H1 (cell line): Measurements from ENCODE around the gene NOL3. TPM values are rescaled to one million over a fixed set of nuclear protein-coding genes. Genes with fewer than 3 reads are reported as not detected.

ENCODE experiments used
- CTCF ChIA-PET: fragments of 300-600 bp; sonication (Branson Sonifier 250); formaldehyde crosslinking; loops from one replicate; lab custom pipeline; 2021; ENCODE audit not compliant: partially characterized antibody; lab: Charles Lee
- POLR2A ChIA-PET: fragments of 300-600 bp; sonication (Branson Sonifier 250); formaldehyde crosslinking; loops from one replicate; lab custom pipeline; 2021; ENCODE audit warnings: inconsistent platforms; ENCODE audit not compliant: partially characterized antibody; lab: Charles Lee
- DNase-seq, 2 experiments: peaks; one replicate each; pipeline versions ENCODE4 v3.0.0 to v3.0.0-alpha.2; 2010 to 2022; ENCODE audit warnings: low spot score in 2 of 2, low read depth in 1 of 2, mixed read lengths in 1 of 2
- FAIRE-seq: peaks from 2 replicates; lab custom pipeline; 2011; peaks lifted over from hg19 to GRCh38; lab: Jason Lieb, UNC
- H2AFZ ChIP-seq: 2 replicates; pipeline ENCODE4 v1.8.1; 2012; ENCODE audit warnings: low read length, inconsistent platforms
- H2AK5ac ChIP-seq: 2 replicates; pipeline ENCODE4 v1.6.1; 2013; ENCODE audit warnings: low read depth, low read length
- H2BK120ac ChIP-seq: replicated peaks from 2 replicates; pipeline ENCODE3; 2013; ENCODE audit warnings: low read depth, low read length, inconsistent platforms
- H2BK12ac ChIP-seq: 2 replicates; pipeline ENCODE4 v1.6.1; 2013; ENCODE audit warnings: low read depth, low read length
- H2BK15ac ChIP-seq: 2 replicates; pipeline ENCODE4 v1.6.1; 2013; ENCODE audit warnings: low read length
- H2BK20ac ChIP-seq: 2 replicates; pipeline ENCODE4 v1.6.1; 2013; ENCODE audit warnings: low read length
- H2BK5ac ChIP-seq: 2 replicates; pipeline ENCODE4 v1.6.1; 2013; ENCODE audit warnings: low read depth, low read length
- H3K14ac ChIP-seq: 2 replicates; pipeline ENCODE4 v1.6.1; 2013; ENCODE audit warnings: inconsistent platforms; ENCODE audit not compliant: insufficient read length
- H3K18ac ChIP-seq: 2 replicates; pipeline ENCODE4 v1.6.1; 2013; ENCODE audit warnings: low read length; ENCODE audit errors: extremely low read depth
- H3K23ac ChIP-seq: 2 replicates; pipeline ENCODE4 v1.6.1; 2013; ENCODE audit warnings: inconsistent platforms; ENCODE audit not compliant: insufficient read length
- H3K23me2 ChIP-seq: 2 replicates; pipeline ENCODE4 v1.6.1; 2013; ENCODE audit warnings: low read depth, low read length
- H3K27ac ChIP-seq: 2 replicates; pipeline ENCODE4 v1.6.1; 2011; ENCODE audit warnings: low read depth, low read length, inconsistent platforms
- H3K27me3 ChIP-seq, 4 experiments: replicated peaks in 1 of 4; 1 replicate in 1 of 4; 2 replicates in 3 of 4; pipeline versions ENCODE4 v1.6.1 to v1.8.1; 2011 to 2013; ENCODE audit warnings: low read length in 3 of 4, mild to moderate bottlenecking in 3 of 4, inconsistent platforms in 2 of 4, mixed read lengths in 2 of 4, moderate library complexity in 1 of 4; ENCODE audit not compliant: control insufficient read depth in 3 of 4, insufficient read depth in 3 of 4; ENCODE audit errors: extremely low read depth in 1 of 4
- H3K36me3 ChIP-seq, 4 experiments: 2 replicates each; pipeline versions ENCODE4 v1.6.1 to v1.8.1; 2011 to 2013; ENCODE audit warnings: mild to moderate bottlenecking in 4 of 4, low read length in 3 of 4, moderate library complexity in 2 of 4, control low read depth in 1 of 4, inconsistent platforms in 1 of 4; ENCODE audit not compliant: insufficient read depth in 4 of 4, control insufficient read depth in 2 of 4
- H3K4ac ChIP-seq: replicated peaks from 2 replicates; pipeline ENCODE3; 2013; ENCODE audit warnings: low read length, low read depth, mixed read lengths, inconsistent platforms; ENCODE audit not compliant: insufficient read length
- H3K4me1 ChIP-seq, 4 experiments: replicated peaks in 1 of 4; 1 replicate in 1 of 4; 2 replicates in 3 of 4; pipeline versions ENCODE4 v1.6.1 to v1.8.1; 2011 to 2013; ENCODE audit warnings: low read length in 3 of 4, inconsistent platforms in 2 of 4, mixed read lengths in 1 of 4; ENCODE audit not compliant: insufficient read depth in 4 of 4, control insufficient read depth in 3 of 4
- H3K4me2 ChIP-seq, 2 experiments: 2 replicates each; pipeline versions ENCODE4 v1.6.1 to v1.8.1; 2011 to 2013; ENCODE audit warnings: low read depth in 2 of 2, low read length in 2 of 2, control low read depth in 1 of 2, inconsistent platforms in 1 of 2, mild to moderate bottlenecking in 1 of 2; ENCODE audit not compliant: insufficient read depth in 1 of 2
- H3K4me3 ChIP-seq, 4 experiments: fragments of 200-600, 300-600 bp in 1 of 4; sonication (generic), shearing (Covaris generic), sonication (Bioruptor Twin) in 1 of 4; 2 replicates each; pipeline versions ENCODE4 v1.5.1 to v1.8.1; 2011 to 2016; ENCODE audit warnings: low read length in 4 of 4, low read depth in 3 of 4, control low read depth in 2 of 4, inconsistent platforms in 2 of 4, mild to moderate bottlenecking in 2 of 4, mixed read lengths in 1 of 4, moderate library complexity in 1 of 4; ENCODE audit not compliant: insufficient read depth in 2 of 4; ENCODE audit errors: extremely low read depth in 1 of 4
- H3K56ac ChIP-seq: replicated peaks from 2 replicates; pipeline ENCODE3; 2013; ENCODE audit warnings: low read depth, mild to moderate bottlenecking, mixed read lengths, low read length, inconsistent platforms; ENCODE audit not compliant: insufficient read length
- H3K79me1 ChIP-seq: 2 replicates; pipeline ENCODE4 v1.6.1; 2013; ENCODE audit warnings: low read depth, low read length, control low read depth
- H3K79me2 ChIP-seq, 2 experiments: 2 replicates each; pipeline versions ENCODE4 v1.6.1 to v1.8.1; 2012 to 2013; ENCODE audit warnings: low read length in 2 of 2, mild to moderate bottlenecking in 2 of 2, inconsistent platforms in 1 of 2; ENCODE audit not compliant: insufficient read depth in 2 of 2, control insufficient read depth in 1 of 2
- H3K9ac ChIP-seq, 4 experiments: replicated peaks in 1 of 4; 1 replicate in 1 of 4; 2 replicates in 3 of 4; pipeline versions ENCODE4 v1.6.1 to v1.8.1; 2011 to 2013; ENCODE audit warnings: low read depth in 3 of 4, low read length in 3 of 4, control low read depth in 2 of 4, mild to moderate bottlenecking in 2 of 4, moderate library complexity in 2 of 4, inconsistent platforms in 1 of 4; ENCODE audit errors: extremely low read depth in 1 of 4
- H3K9me3 ChIP-seq, 2 experiments: 2 replicates each; pipeline versions ENCODE4 v1.6.1 to v1.8.1; 2012 to 2013; ENCODE audit warnings: mild to moderate bottlenecking in 2 of 2, moderate library complexity in 2 of 2, control low read depth in 1 of 2, inconsistent platforms in 1 of 2, low read depth in 1 of 2, low read length in 1 of 2, mixed read lengths in 1 of 2; ENCODE audit not compliant: insufficient read depth in 2 of 2
- H4K20me1 ChIP-seq, 2 experiments: replicated peaks in 1 of 2; 2 replicates each; pipeline versions ENCODE3 to v1.8.1; 2011 to 2013; ENCODE audit warnings: inconsistent platforms in 2 of 2, low read length in 2 of 2, mild to moderate bottlenecking in 1 of 2; ENCODE audit not compliant: insufficient read depth in 2 of 2, control insufficient read depth in 1 of 2
- H4K5ac ChIP-seq: 2 replicates; pipeline ENCODE4 v1.6.1; 2013; ENCODE audit warnings: low read length, low read depth, mixed read lengths, inconsistent platforms; ENCODE audit not compliant: insufficient read length
- H4K8ac ChIP-seq: 2 replicates; pipeline ENCODE4 v1.8.0; 2013; ENCODE audit warnings: mild to moderate bottlenecking, moderate library complexity, low read length, inconsistent platforms; ENCODE audit not compliant: insufficient read depth; ENCODE audit errors: extremely low read depth
- H4K91ac ChIP-seq: replicated peaks from 2 replicates; pipeline ENCODE3; 2013; ENCODE audit warnings: low read length, mixed read lengths, inconsistent platforms; ENCODE audit not compliant: insufficient read length
- ASH2L ChIP-seq: fragments of 200-600, 300-600 bp; sonication (generic); IDR thresholded peaks from one replicate; pipeline ENCODE4 v1.7.1; 2017; ENCODE audit warnings: low read length
- CBX5 ChIP-seq: fragments of 300-800, 300-1000 bp; sonication (generic); IDR thresholded peaks from 2 replicates; pipeline ENCODE4 v1.7.1; 2016; ENCODE audit warnings: antibody characterized with exemption, low read length, low read depth
- CTBP2 ChIP-seq: IDR thresholded peaks from 2 replicates; pipeline ENCODE4 v1.7.0; 2011; ENCODE audit warnings: borderline replicate concordance, mild to moderate bottlenecking, moderate library complexity, mixed read lengths, low read length; ENCODE audit not compliant: insufficient read depth, insufficient read length
- EGR1 ChIP-seq: IDR thresholded peaks from 2 replicates; pipeline ENCODE4 v1.6.1; 2011; ENCODE audit warnings: low read depth, low read length, borderline replicate concordance
- KDM5A ChIP-seq: fragments of 200-600 bp; IDR thresholded peaks from 2 replicates; pipeline ENCODE4 v1.7.1; 2012; ENCODE audit warnings: mild to moderate bottlenecking, low read length, inconsistent platforms, mixed read lengths
- NRF1 ChIP-seq: IDR thresholded peaks from 2 replicates; pipeline ENCODE4 v1.6.1; 2011; ENCODE audit warnings: mild to moderate bottlenecking, low read depth, low read length, improper control_type of control experiment
- RAD21 ChIP-seq, 2 experiments: IDR thresholded peaks in 1 of 2; conservative IDR thresholded peaks in 1 of 2; 2 replicates each; pipeline ENCODE4 v1.6.1; 2011; ENCODE audit warnings: low read depth in 2 of 2, low read length in 2 of 2, improper control_type of control experiment in 1 of 2, inconsistent platforms in 1 of 2, mild to moderate bottlenecking in 1 of 2, moderate library complexity in 1 of 2
- SUZ12 ChIP-seq: fragments of 200-600 bp; sonication (generic); IDR thresholded peaks from 2 replicates; pipeline ENCODE4 v1.6.1; 2012; ENCODE audit warnings: mild to moderate bottlenecking, inconsistent platforms, low read length, moderate library complexity, mixed read lengths
- TCF12 ChIP-seq: IDR thresholded peaks from 2 replicates; pipeline ENCODE4 v1.6.1; 2011; ENCODE audit warnings: low read depth, mild to moderate bottlenecking, low read length
- WGBS, 2 experiments: shearing (Covaris generic) in 1 of 2; methylation state at CpG; one replicate each; pipeline versions ENCODE4 v1.1.6 to v1.1.7; 2013 to 2015; ENCODE audit warnings: low lambda C conversion rate in 2 of 2, mixed read lengths in 2 of 2, inconsistent platforms in 1 of 2, low coverage in 1 of 2, missing lambda C conversion rate in 1 of 2; ENCODE audit not compliant: insufficient replicate concordance in 2 of 2, insufficient coverage in 1 of 2, insufficient read length in 1 of 2; ENCODE audit errors: extremely low coverage in 1 of 2, missing lambda C conversion rate in 1 of 2; 5-methylcytosine and 5-hydroxymethylcytosine counted together
- polyA plus RNA-seq, 7 experiments: library from polyadenylated mRNA; depleted of rRNA in 3 of 7; stranded (reverse) in 5 of 7; unstranded in 2 of 7; fragments of >200 nt in 5 of 7; fragments of 200-250 nt in 2 of 7; gene quantifications; 1 replicate in 5 of 7; 2 replicates in 1 of 7; 4 replicates in 1 of 7; pipeline versions ENCODE4 v1.2.1 to v1.2.3, GENCODE V29; 2011 to 2013; ENCODE audit warnings: missing spikeins in 2 of 7, mixed read lengths in 2 of 7
- total RNA-seq: library from RNA; stranded (reverse); fragmentation: NEBNext Ultra II Directional; extraction: Animal tissue kit (Norgen Biotek cat#: 25700); gene quantifications from 2 replicates; pipeline ENCODE4 v1.2.1, GENCODE V29; 2021
- TF ChIP-seq, protein P1 (sequence below): IDR thresholded peaks from 2 replicates; pipeline ENCODE4 v1.6.1; 2011; ENCODE audit warnings: low read length, improper control_type of control experiment
- TF ChIP-seq, protein P2 (sequence below): IDR thresholded peaks from 2 replicates; pipeline ENCODE4 v1.6.1; 2011; ENCODE audit warnings: low read depth, mild to moderate bottlenecking, low read length; ENCODE audit not compliant: insufficient read depth

NOL3 gene
- total and polyA plus RNA-seq, 2 of the 8 experiments (the other 6 are each of a cell fraction or from before 2014, with no cell fraction given), result 2.2 to 4.6 TPM

DNA sequence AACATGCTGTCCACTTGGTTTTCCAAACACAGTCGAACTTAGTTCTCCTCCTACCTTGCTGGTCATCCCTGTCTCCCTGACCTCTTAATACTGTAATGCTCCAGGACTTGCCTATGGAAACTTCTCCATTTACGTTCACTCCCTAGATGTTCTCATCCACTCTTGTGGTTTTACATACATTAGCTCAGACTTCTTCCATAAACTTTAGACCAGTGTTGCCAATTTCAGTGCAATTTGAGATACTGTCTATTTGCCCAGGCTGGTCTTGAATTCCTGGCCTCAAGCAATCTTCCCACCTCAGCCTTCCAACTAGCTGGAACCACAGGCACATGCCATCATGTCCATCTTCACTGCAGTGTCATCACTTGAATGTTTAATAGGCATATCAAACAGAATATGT is 11.9 kb downstream of the NOL3 start:
- Histone ChIP-seq H4K20me1 (peaks cover 5 to 29% of the 10 kb centered on the region in 2 experiments), H3K27me3 (peaks cover 8 to 43% (median 28%) of the 10 kb centered on the region in 4 experiments)

More for the DNA sequence above, 11.9 kb downstream of the NOL3 start:
- Histone ChIP-seq H3K27ac (no peak overlapping the region), H3K36me3 (no peaks in the 10 kb centered on the region; a peak in 1 of 8 replicates), H3K4me2 (peak overlapping the region in 1 of 2 experiments; percentile 67; a peak in 1 of 4 replicates), H2BK120ac (no peak overlapping the region), H3K79me2 (peaks cover 0 to 5% of the 10 kb centered on the region in 2 experiments; a peak in 1 of 4 replicates), H2AFZ (no peak overlapping the region), H3K23ac (no peak overlapping the region), H2AK5ac (no peak overlapping the region), H4K5ac (no peak overlapping the region), H2BK15ac (no peak overlapping the region), H4K91ac (no peak overlapping the region), H3K9ac (no peak overlapping the region), H3K4me1 (peaks cover 0 to 25% (median 20%) of the 10 kb centered on the region in 4 experiments; a peak in 5 of 7 replicates), H3K56ac (no peak overlapping the region), H3K18ac (no peak overlapping the region), H3K79me1 (no peaks in the 10 kb centered on the region)
- WGBS, 2 experiments, result 100% methylated on average over 2 of the region's 2 CpGs; no CpG with 5 or more reads in 1 of the 2 experiments
- FAIRE-seq, result no peak
- POLR2A ChIA-PET, result interaction anchor here (1.3 to 4.0 kb wide), 3 partner anchors 8 to 31 kb away, joined by 4 to 19 read pairs (median 14); partner anchors contain the start of genes B3GNT9 and HSF4
- TF ChIP-seq CTBP2, result no peak
- no peak for TF ChIP-seq NRF1
- TF ChIP-seq ASH2L, result no peak
- TF ChIP-seq SUZ12, result no peak
- TF ChIP-seq TCF12, result no peak
- TF ChIP-seq EGR1, result no peak
- TF ChIP-seq, protein P1, sequence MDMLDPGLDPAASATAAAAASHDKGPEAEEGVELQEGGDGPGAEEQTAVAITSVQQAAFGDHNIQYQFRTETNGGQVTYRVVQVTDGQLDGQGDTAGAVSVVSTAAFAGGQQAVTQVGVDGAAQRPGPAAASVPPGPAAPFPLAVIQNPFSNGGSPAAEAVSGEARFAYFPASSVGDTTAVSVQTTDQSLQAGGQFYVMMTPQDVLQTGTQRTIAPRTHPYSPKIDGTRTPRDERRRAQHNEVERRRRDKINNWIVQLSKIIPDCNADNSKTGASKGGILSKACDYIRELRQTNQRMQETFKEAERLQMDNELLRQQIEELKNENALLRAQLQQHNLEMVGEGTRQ, result no peak
- TF ChIP-seq, protein P2, sequence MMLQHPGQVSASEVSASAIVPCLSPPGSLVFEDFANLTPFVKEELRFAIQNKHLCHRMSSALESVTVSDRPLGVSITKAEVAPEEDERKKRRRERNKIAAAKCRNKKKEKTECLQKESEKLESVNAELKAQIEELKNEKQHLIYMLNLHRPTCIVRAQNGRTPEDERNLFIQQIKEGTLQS, result no peak
- no peak for TF ChIP-seq CBX5
- TF ChIP-seq KDM5A, result no peak
- TF ChIP-seq RAD21 (IDR thresholded peaks at IDR 0.05 in 1 of 2, conservative IDR thresholded peaks at IDR 0.05 in 1 of 2; ENCODE audit: low read depth in 2 of 2, low read length in 2 of 2), result no peak
- TF ChIP-seq, all 59 proteins: peak for 0
- Histone ChIP-seq H2BK20ac (no peak overlapping the region), H3K14ac (no peak overlapping the region), H3K4ac (no peak overlapping the region), H3K4me3 (no peak overlapping the region), H4K8ac (no peak overlapping the region), H2BK5ac (no peak overlapping the region), H3K23me2 (peaks cover 21% of the 10 kb centered on the region), H3K9me3 (no peaks in the 10 kb centered on the region), H2BK12ac (no peak overlapping the region)
- DNase-seq, result no peak
- CTCF ChIA-PET, result interaction anchor here (1.0 to 9.3 kb wide), 9 partner anchors 9 to 230 kb away, joined by 3 to 151 read pairs (median 5); partner anchors contain the start of genes CES3, ELMO3, FBXL8 and HSF4
